ENCODE measurements around the gene PDZRN3.

PDZRN3 gene

GRCh38 chr3:73448041-73448440, 176.7 kb downstream of the PDZRN3 start:
- DNase-seq, result no peak

- no peak for DNase-seq
Measured at GRCh38 chr3:73447111-73447510, 177.6 kb downstream of the PDZRN3 start.

- no peak for DNase-seq
Measured at GRCh38 chr3:73446467-73447110, 178.2 kb downstream of the PDZRN3 start.

GRCh38 chr3:73442886-73443285, 181.9 kb downstream of the PDZRN3 start:
- no peak for DNase-seq

- DNase-seq, result no peak
Measured at GRCh38 chr3:73442152-73442551, 182.6 kb downstream of the PDZRN3 start.

DNA sequence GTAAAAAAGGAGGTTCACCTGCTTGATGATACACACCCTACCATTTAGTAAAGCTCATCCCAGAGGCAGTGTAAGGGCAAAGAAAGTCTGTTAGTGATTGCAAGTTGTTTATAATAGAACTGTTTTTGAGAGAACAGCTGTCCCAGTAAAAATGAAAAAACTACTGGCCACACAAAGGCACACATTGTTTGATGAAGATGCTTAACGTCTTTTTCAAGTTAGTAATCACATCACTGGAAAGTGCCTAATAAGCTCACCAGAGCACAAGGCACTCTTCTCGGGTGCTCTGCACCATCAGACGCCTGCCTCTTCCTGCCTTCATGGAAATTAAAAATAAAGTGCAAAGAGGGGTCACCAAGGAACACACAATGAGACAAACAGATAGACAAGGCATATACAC, 186.9 kb downstream of the PDZRN3 start:
- no peak for DNase-seq

DNA sequence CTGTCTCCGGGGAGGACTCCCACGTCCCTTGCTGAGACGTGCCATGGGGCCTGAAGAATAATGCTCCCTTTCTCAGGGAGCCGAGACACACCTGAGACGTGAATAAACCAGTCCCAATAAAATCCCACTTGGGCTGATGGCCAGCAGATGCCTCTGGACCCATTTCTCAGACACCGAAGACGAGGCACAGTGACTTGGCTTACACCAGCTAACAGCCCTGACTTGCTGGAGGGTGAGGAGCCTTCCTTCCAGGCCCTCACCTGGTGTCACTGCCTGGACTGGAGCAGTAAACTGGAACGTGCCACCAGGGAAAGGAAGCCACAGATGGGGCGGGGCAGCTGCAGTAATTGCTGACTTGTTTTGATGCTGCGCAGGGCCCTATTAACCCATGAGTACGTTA, 189.7 kb downstream of the PDZRN3 start:
- no peak for DNase-seq

GRCh38 chr3:73433687-73434086, 191.1 kb downstream of the PDZRN3 start:
- DNase-seq, result peak; percentile 55

- no peak for DNase-seq
Measured at GRCh38 chr3:73433079-73433478, 191.7 kb downstream of the PDZRN3 start.

GRCh38 chr3:73432706-73433032, 192.1 kb downstream of the PDZRN3 start:
- no peak for DNase-seq

GRCh38 chr3:73432023-73432705, 192.6 kb downstream of the PDZRN3 start:
- DNase-seq, result no peak

DNA sequence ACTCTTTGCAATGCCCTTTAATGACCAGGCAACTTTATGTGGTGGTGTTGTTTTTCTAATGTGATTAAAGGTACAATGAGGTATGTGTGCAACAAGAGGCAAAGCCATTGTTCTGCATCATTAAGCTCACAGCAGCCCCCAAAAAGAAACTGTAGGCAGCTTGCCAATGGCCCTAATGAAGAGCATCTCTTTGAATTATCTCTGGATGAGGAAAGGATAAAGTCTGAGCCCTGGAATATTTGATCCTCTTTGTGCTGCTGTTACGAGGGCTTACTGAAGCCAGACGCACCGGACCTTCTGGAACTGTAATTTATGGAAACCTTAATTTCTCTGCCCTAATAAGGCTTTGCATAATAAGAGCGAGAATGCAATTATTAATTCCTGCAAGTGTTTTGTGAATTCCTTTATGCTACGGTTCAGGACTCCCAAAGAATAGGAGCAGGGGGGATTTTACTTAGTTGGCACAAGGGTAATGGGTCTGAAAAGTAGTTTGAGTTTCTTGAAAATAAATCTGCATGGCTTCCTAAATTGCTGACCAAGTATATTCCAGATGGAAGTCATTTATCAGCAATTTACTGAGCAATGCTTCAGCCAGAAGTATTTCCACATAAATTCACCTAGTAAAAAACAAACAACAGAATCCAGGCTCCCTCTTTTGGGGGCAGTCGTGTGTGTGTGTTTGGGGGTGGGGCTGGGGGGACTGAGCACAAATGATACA, 193.4 kb downstream of the PDZRN3 start:
- DNase-seq, result no peak

DNA sequence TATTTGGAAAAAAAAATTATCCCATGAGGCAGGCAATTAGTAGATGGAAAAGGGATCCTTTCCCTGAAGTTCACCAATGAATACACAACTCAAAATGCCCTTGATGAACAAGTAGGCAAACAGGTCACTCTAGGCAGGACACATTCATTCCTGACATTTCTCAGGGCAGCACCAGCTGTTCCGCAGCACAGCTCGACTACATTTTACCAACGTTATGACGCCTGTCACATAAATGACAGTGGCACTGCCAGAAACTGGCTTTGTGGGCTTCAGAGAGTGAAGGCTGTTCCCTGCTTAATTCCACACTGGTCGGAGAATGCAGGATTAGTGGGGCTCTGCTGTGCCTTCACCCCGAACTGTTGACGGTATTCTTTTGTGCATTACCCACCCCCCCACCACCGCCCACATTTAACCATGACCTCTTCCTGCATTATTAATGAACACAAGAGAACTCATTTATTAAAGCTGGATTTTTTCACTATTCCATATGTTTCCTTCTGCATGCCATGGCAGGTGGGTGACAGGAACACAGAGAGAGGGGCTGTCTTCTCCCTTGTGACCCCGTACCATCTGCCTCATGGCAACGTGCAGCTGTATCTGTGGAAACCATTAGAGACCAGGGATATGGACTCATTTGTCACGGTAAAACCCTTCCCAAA, 197.6 kb downstream of the PDZRN3 start:
- no peak for DNase-seq

DNA sequence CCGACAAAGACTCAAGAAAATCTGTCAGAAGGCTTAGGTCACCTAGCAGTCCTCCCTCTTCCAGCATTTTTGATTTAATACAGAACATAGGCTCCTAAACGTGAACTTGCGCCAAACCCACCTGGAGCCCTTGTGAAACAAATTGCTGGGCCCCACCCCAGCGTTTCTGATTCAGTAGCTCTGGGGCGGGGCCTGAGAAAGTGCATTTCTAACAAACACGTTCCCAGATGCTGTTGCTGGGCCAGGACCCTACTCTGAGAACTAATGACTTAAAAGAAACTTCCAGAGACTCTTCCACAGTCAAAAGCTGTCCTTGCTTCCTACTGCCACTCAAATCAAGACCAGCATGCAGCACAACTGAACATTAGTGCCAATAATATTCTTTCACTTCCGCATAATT, 198.1 kb downstream of the PDZRN3 start:
- DNase-seq, result no peak

DNA sequence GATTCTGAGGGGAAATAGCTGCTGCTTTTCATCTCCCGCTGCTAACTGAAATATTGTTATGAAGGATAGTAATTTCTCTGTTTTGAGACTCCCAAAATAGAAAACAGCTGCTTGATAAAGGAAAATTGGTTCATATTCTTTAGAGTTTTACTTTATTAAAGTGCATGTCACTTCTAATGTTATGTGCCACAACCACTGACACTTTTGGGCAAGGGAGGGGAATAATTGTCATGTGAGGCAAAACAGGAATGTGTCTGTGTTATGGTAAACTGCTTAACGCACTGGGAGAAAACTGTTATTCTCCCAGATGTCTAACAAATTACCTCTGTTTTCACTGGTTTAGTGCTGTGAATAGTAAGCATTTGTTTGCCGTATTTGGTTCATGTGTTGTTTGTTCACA, 201.6 kb downstream of the PDZRN3 start:
- no peak for DNase-seq

- no peak for DNase-seq
Measured at GRCh38 chr3:73422571-73422970, 202.2 kb downstream of the PDZRN3 start.

- DNase-seq, result no peak
Measured at GRCh38 chr3:73419942-73420341, 204.8 kb downstream of the PDZRN3 start.

GRCh38 chr3:73419179-73419803, 205.4 kb downstream of the PDZRN3 start:
- no peak for DNase-seq

DNA sequence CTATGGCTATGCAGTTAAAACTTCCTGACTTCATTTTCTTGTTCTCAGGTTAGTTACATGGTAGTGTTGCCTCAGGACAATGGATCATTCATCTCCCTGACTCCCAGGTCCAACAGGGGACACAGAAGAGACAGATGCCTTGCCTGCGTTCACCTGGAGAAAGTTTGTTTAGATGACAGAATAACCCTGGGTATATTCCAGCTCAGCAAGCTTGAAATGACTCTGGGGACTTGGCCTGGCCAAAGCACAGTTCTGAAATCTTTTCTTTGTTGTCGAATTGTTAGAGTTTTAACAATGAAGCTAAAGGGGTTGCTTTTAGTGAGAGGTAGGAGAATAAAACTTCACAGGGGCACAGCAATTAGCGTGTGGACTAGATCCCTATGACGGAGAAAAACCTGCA, 206.1 kb downstream of the PDZRN3 start:
- no peak for DNase-seq

DNA sequence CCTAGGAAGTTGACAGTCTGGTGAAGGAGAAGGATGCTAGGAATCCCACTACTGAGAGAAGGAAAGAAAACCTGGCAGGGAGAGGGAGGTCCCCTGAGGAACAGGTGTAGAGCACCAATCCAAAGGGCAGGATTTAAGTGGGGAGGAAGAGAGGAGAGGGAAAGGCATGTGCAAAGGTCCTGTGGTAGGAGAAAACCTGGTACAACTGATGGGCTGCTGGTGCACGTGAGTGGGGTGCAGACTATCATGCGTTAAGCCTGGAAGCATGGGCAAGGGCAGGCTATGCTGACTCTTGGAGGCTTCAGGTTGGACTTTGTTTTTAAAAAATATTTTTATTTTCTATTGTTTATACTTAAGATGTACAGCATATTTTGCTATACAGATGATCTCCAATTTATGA, 209.6 kb downstream of the PDZRN3 start:
- no peak for DNase-seq

DNA sequence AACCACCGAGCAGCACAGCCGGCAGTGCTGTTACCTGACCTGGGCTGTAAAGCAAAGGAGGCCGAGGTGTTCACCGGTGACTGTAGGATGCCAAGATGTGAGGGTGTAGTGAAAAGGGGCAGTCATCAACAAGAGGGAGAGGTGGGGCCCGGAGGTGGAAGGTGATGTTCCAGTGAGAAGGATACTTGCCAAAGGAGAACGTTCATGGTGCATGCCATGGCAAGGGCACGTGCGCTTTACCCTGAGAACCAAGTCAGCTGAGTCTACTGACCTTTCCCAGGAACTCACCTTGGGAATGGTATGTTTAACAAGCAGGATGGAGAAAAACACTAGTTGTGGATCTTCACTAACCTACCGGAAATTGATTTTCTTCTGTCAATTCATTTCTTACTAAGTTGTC, 211.1 kb downstream of the PDZRN3 start:
- DNase-seq, result no peak

GRCh38 chr3:73411993-73412392, 212.7 kb downstream of the PDZRN3 start:
- DNase-seq, result no peak

- no peak for DNase-seq
Measured at GRCh38 chr3:73411545-73411944, 213.2 kb downstream of the PDZRN3 start.

Data from femur (tissue), 1 donor.